AG09319 (cell line): Measurements from ENCODE around the gene GRK2.

ENCODE experiments used
- DNase-seq: peaks from one replicate; pipeline ENCODE4 v3.0.0-alpha.2; 2010; ENCODE audit warnings: low read depth; ENCODE audit errors: extremely low read depth
- CTCF ChIP-seq: IDR thresholded peaks from 2 replicates; pipeline ENCODE4 v1.5.1; 2011; ENCODE audit warnings: low read depth, mild to moderate bottlenecking, inconsistent platforms, low read length, moderate library complexity

GRK2 gene

GRCh38 chr11:67303835-67304411 lies 37.6 kb downstream of the GRK2 start:
- TF ChIP-seq CTCF, result no peak
- DNase-seq, result no peak

GRCh38 chr11:67304511-67305113 lies 38.3 kb downstream of the GRK2 start:
- no peak for DNase-seq
- no peak for TF ChIP-seq CTCF

- no peak for TF ChIP-seq CTCF
- no peak for DNase-seq
Measured at GRCh38 chr11:67306769-67307544, 40.7 kb downstream of the GRK2 start.

- DNase-seq, result no peak
- TF ChIP-seq CTCF, result no peak
Measured at GRCh38 chr11:67307545-67308001, 41.3 kb downstream of the GRK2 start.

GRCh38 chr11:67308031-67308866 lies 42.0 kb downstream of the GRK2 start:
- DNase-seq, result no peak
- TF ChIP-seq CTCF, result no peak

- DNase-seq, result no peak
- no peak for TF ChIP-seq CTCF
Measured at GRCh38 chr11:67309166-67309565, 42.9 kb downstream of the GRK2 start.
